ENCODE measurements around the gene TMEM108. TPM values are rescaled to one million over a fixed set of nuclear protein-coding genes. Genes with fewer than 3 reads are reported as not detected.

TMEM108 gene
- polyA plus RNA-seq, 1 donor from 2014 or later: not detected

GRCh38 chr3:133189893-133190292, 151.7 kb downstream of the TMEM108 start:
- H3K9me3 Mint-ChIP-seq: peaks cover 0 to 2% (median 0%) of the 10 kb centered on the region in 3 donors
- H3K4me3 Mint-ChIP-seq: no peak overlapping the region
- peaks cover 5% of the 10 kb centered on the region for H3K27me3 Mint-ChIP-seq
- H3K36me3 Mint-ChIP-seq: no peaks in the 10 kb centered on the region
- H3K4me1 Mint-ChIP-seq: no peaks in the 10 kb centered on the region
- no peak overlapping the region for H3K27ac Mint-ChIP-seq

- no peaks in the 10 kb centered on the region for H3K4me1 Mint-ChIP-seq
- H3K9me3 Mint-ChIP-seq: peaks cover 0 to 2% (median 0%) of the 10 kb centered on the region in 3 donors
- H3K27ac Mint-ChIP-seq: peak overlapping the region in 1 of 3 donors; percentile 43
- no peaks in the 10 kb centered on the region for H3K36me3 Mint-ChIP-seq
- no peak overlapping the region for H3K4me3 Mint-ChIP-seq
- H3K27me3 Mint-ChIP-seq: peaks cover 5% of the 10 kb centered on the region
Observed at GRCh38 chr3:133191818-133192217, 153.6 kb downstream of the TMEM108 start.

DNA sequence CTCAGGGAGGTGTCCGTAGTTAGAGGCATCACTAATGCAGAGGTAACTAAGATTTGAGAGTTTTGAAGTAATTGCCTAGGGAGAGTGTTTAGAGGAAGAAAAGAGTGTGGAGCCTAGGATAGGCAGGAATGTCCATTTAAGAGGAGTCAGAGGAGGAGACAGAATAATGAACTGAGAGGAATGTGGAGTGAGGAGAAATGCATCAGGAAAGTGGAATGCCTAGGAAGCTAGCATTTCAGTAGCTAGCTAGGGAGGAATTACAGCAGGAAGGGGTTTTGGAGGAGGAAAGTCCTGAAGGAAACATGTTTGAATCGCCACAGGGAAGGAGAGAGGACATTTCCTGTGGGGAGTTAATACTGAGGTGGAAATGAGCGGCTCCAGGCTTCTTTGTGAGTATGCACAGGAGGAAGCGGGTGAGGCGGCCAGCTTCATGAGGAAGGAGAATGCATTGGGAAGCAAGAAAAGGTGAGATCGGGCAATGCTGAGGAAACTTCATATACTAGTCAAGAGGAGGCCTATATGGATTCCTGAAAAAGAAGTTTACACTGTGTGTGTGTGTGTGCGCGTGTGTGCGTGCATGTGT, 154.3 kb downstream of the TMEM108 start:
- H3K27me3 Mint-ChIP-seq: peaks cover 5% of the 10 kb centered on the region
- no peaks in the 10 kb centered on the region for H3K4me1 Mint-ChIP-seq
- no peak overlapping the region for H3K4me3 Mint-ChIP-seq
- peak overlapping the region in 1 of 3 donors; percentile 43 for H3K27ac Mint-ChIP-seq
- peaks cover 0 to 2% (median 0%) of the 10 kb centered on the region in 3 donors for H3K9me3 Mint-ChIP-seq
- H3K36me3 Mint-ChIP-seq: no peaks in the 10 kb centered on the region

DNA sequence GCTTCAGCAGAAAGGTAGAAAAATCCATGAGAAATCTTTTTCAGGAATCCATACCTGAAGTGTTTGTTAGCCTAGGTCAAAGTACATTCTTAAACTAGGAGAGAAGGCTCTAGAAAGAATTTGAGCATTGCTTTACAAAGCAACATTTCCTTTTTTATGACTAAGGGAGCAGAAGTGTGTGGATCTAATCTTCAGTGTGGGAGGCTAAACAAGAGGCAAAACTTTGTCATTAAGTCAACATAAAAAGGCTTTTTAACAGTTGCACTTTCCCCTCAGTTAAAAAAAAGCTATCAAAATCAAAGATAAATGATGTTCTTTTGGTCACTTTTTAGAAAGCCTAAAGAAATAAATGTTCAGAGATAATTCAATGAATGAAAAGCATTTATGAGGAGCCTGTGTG, 154.8 kb downstream of the TMEM108 start:
- H3K9me3 Mint-ChIP-seq: peaks cover 0 to 2% (median 0%) of the 10 kb centered on the region in 3 donors
- H3K4me3 Mint-ChIP-seq: no peak overlapping the region
- H3K27ac Mint-ChIP-seq: no peak overlapping the region

GRCh38 chr3:133196527-133196926, 158.3 kb downstream of the TMEM108 start:
- Mint-ChIP-seq H3K4me1 (no peaks in the 10 kb centered on the region), H3K9me3 (peaks cover 0 to 4% (median 2%) of the 10 kb centered on the region in 3 donors), H3K27ac (no peak overlapping the region), H3K4me3 (no peak overlapping the region), H3K36me3 (no peaks in the 10 kb centered on the region), H3K27me3 (no peaks in the 10 kb centered on the region)

More for the DNA sequence above, 154.8 kb downstream of the TMEM108 start:
- Mint-ChIP-seq H3K4me1 (no peaks in the 10 kb centered on the region), H3K36me3 (no peaks in the 10 kb centered on the region), H3K27me3 (peaks cover 4% of the 10 kb centered on the region)

GRCh38 chr3:133197619-133198018, 159.4 kb downstream of the TMEM108 start:
- Mint-ChIP-seq H3K9me3 (peaks cover 0 to 5% (median 2%) of the 10 kb centered on the region in 3 donors), H3K27ac (no peak overlapping the region), H3K4me1 (no peaks in the 10 kb centered on the region), H3K27me3 (no peaks in the 10 kb centered on the region), H3K4me3 (peak overlapping the region in 1 of 4 donors; percentile 40), H3K36me3 (no peaks in the 10 kb centered on the region)

DNA sequence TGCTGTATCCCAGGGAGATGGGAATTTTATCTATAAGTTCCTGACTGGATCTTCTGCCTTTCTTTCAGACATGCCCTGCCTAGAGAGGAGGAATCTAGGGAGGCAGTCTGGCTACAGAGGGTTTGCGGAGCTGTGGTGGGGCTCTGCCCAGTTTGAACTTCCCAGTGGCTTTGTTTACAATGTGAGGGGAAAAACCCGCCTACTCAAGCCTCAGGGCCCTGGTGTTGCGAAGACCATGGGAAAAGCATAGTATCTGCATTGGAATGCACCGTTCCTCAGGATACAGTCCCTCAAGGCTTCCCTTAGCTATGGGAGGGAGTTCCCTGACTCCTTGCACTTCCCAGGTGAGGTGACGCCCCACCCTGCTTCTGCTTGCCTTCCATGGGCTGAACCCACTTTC, 168.7 kb downstream of the TMEM108 start:
- H3K36me3 Mint-ChIP-seq: no peaks in the 10 kb centered on the region
- H3K27ac Mint-ChIP-seq: no peak overlapping the region
- peaks cover 2 to 5% (median 2%) of the 10 kb centered on the region in 3 donors for H3K9me3 Mint-ChIP-seq
- H3K4me1 Mint-ChIP-seq: peaks cover 6 to 17% (median 13%) of the 10 kb centered on the region in 3 donors
- H3K27me3 Mint-ChIP-seq: peaks cover 5% of the 10 kb centered on the region
- H3K4me3 Mint-ChIP-seq: no peak overlapping the region

DNA sequence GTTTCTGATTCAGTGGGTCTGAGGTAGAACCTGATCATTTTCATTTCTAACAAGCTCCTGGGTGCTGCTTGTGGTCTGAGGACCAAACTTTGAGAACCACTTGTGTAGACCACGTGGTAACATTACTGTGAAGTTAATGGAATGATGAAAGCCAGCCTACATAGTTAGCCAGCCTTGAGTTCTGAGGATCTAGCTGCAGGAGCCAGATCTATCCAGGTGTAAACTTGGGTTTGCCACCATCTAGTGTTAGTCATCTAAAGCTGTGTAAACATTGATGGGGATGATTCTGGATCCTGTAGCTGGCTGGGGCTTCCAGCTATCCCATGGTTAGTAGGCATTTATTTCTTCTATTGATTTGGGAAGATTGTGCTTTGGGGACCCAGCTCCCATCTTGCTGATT, 170.0 kb downstream of the TMEM108 start:
- Mint-ChIP-seq H3K9me3 (peaks cover 0 to 3% (median 2%) of the 10 kb centered on the region in 3 donors), H3K36me3 (no peaks in the 10 kb centered on the region), H3K4me3 (no peak overlapping the region), H3K27me3 (peaks cover 5% of the 10 kb centered on the region), H3K4me1 (peaks cover 7 to 24% (median 18%) of the 10 kb centered on the region in 3 donors), H3K27ac (no peak overlapping the region)

GRCh38 chr3:133209871-133210550, 171.8 kb downstream of the TMEM108 start:
- H3K4me1 Mint-ChIP-seq: peaks cover 7 to 24% (median 18%) of the 10 kb centered on the region in 3 donors

DNA sequence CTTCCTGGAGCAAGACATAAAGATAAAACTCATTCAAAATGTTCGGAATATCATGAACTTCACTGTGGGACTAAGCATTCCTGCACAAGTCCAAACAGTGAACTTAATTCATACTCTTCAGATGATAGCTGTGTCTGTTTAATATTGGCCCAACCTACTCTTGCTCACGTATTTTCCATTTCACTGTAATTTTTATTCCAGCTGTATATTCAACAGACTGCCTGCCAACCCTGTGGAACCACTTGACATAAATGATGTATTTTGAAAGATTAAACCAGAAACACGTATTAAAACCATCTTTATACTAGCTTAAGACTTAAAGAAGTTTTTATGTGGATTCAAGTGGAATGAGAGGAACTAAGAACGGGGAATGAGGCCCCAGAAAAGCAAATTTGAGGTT, 172.5 kb downstream of the TMEM108 start:
- no peaks in the 10 kb centered on the region for H3K27me3 Mint-ChIP-seq

More at GRCh38 chr3:133209871-133210550, 171.8 kb downstream of the TMEM108 start:
- Mint-ChIP-seq H3K9me3 (no peaks in the 10 kb centered on the region), H3K36me3 (no peaks in the 10 kb centered on the region), H3K4me3 (no peak overlapping the region), H3K27ac (no peak overlapping the region), H3K27me3 (no peaks in the 10 kb centered on the region)

GRCh38 chr3:133211449-133211848, 173.3 kb downstream of the TMEM108 start:
- Mint-ChIP-seq H3K36me3 (no peaks in the 10 kb centered on the region), H3K27ac (no peak overlapping the region), H3K27me3 (no peaks in the 10 kb centered on the region), H3K4me1 (peaks cover 7 to 24% (median 18%) of the 10 kb centered on the region in 3 donors), H3K9me3 (no peaks in the 10 kb centered on the region), H3K4me3 (peak overlapping the region in 2 of 4 donors; percentile 55 to 73)

More for the DNA sequence above, 172.5 kb downstream of the TMEM108 start:
- H3K4me3 Mint-ChIP-seq: no peak overlapping the region
- peaks cover 7 to 24% (median 18%) of the 10 kb centered on the region in 3 donors for H3K4me1 Mint-ChIP-seq
- no peak overlapping the region for H3K27ac Mint-ChIP-seq
- no peaks in the 10 kb centered on the region for H3K36me3 Mint-ChIP-seq
- no peaks in the 10 kb centered on the region for H3K9me3 Mint-ChIP-seq

DNA sequence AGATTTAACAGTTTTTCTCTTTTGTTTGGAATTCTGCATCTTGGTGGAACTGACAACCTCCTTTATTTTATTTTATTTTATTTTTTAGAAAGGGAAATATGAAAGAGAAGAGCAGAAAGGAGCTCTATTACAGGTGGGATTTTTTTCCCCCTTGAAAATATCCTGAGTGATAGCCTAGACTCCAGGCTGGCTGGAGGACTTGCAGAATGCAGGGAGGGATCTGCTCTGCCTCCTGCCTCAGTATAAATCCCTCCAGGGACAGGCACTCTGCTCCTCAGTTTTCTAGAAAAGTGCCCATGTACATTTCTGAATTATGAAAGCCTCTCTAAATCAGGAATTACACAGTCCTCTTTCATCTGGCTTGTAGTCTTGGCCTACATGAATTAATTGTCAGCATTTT, 173.7 kb downstream of the TMEM108 start:
- H3K4me1 Mint-ChIP-seq: peaks cover 7 to 24% (median 18%) of the 10 kb centered on the region in 3 donors
- no peaks in the 10 kb centered on the region for H3K36me3 Mint-ChIP-seq
- H3K27ac Mint-ChIP-seq: no peak overlapping the region
- H3K27me3 Mint-ChIP-seq: no peaks in the 10 kb centered on the region
- no peak overlapping the region for H3K4me3 Mint-ChIP-seq
- H3K9me3 Mint-ChIP-seq: no peaks in the 10 kb centered on the region

GRCh38 chr3:133213937-133214336, 175.7 kb downstream of the TMEM108 start:
- Mint-ChIP-seq H3K9me3 (peaks cover 0 to 3% (median 2%) of the 10 kb centered on the region in 3 donors), H3K27ac (no peak overlapping the region), H3K36me3 (no peaks in the 10 kb centered on the region), H3K27me3 (no peaks in the 10 kb centered on the region), H3K4me1 (peaks cover 7 to 24% (median 18%) of the 10 kb centered on the region in 3 donors), H3K4me3 (no peak overlapping the region)

DNA sequence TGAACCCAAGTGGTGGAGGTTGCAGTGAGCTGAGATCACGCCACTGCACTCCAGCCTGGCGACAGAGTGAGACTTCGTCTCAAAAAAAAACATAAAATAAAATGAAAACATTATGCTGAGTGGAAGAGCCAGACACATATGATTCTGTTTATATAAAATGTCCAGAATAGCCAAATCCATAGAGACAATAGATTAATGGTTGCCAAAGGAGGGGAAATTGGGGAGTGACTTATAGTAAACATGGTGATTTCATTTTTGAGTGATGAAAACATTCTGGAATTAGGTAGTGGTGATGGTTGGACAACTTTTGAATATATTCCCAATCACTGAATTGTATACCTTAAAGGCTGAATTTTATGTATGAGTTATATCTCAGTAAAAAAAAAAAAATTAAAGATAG, 189.6 kb downstream of the TMEM108 start:
- no peak overlapping the region for H3K27ac Mint-ChIP-seq
- peaks cover 3% of the 10 kb centered on the region for H3K27me3 Mint-ChIP-seq
- peaks cover 2 to 19% (median 10%) of the 10 kb centered on the region in 3 donors for H3K9me3 Mint-ChIP-seq
- H3K4me3 Mint-ChIP-seq: no peak overlapping the region
- no peaks in the 10 kb centered on the region for H3K4me1 Mint-ChIP-seq
- H3K36me3 Mint-ChIP-seq: no peaks in the 10 kb centered on the region

- H3K27ac Mint-ChIP-seq: no peak overlapping the region
Observed at GRCh38 chr3:133230195-133230594, 192.0 kb downstream of the TMEM108 start.

More at GRCh38 chr3:133230195-133230594, 192.0 kb downstream of the TMEM108 start:
- no peaks in the 10 kb centered on the region for H3K36me3 Mint-ChIP-seq
- no peak overlapping the region for H3K4me3 Mint-ChIP-seq
- H3K4me1 Mint-ChIP-seq: no peaks in the 10 kb centered on the region
- H3K9me3 Mint-ChIP-seq: peaks cover 0 to 5% (median 2%) of the 10 kb centered on the region in 3 donors
- peaks cover 2% of the 10 kb centered on the region for H3K27me3 Mint-ChIP-seq
